Activated T-cell treated with anti-CD3 and anti-CD28 coated beads for 48 hours (primary cell): Measurements from ENCODE around the gene DAD1.

ENCODE experiments used
- DNase-seq: peaks from one replicate; pipeline ENCODE4 v3.0.0-alpha.2; 2020; ENCODE audit warnings: low read depth

DAD1 gene

DNA sequence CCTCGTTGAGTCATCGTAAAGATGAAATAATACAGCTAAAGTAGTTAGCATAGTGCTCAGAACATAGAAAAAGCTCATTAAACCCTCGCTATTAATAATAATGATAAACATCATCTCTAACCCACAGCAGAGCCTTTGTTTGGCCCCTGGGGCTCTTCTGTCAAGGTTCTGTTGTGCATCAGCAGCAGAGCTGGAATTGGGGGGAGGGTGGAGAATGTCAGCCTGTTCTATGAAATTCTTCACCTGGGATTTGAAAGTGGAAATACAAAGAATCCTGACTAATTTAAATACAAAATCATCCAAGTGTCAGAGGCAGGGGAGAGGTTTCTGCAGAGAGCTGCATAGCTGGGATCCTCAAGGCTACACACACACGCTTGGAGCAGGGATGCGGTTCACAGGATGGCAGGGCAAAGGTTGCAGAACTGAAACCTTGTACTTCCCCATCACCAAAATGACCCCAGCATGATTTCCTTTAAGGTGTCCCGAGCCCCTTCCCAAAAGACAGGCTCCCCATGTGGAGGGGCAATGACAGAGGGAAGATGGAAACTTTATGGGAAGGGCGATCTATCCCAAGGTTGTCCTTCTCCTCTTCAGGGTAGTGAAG, 71.8 kb downstream of the DAD1 start:
- DNase-seq: no peak

DNA sequence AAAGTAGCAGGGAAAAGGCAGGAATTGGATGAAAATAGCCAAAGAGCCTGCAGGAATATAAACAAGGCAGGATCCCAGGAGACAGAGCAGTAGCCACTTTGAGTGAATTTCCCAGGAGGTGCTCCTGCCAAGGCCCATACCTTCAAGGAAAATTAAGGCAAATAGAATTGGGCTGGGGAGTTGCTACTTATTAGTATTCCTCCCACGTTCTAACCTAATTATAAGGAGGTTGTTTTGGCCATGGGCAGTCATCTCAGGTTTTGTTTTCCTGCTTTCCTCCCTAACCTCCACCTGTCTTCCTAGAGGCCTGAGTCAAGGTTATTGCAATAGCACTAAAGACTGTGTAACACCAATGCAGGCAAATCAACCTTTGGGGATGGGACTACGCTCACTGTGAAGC, 73.1 kb downstream of the DAD1 start:
- DNase-seq: no peak
